WERI-Rb-1 (cell line): Measurements from ENCODE around the gene CTAGE15.
"Not testable (repeated sequence)": the region's sequence is repeated elsewhere in the genome, so short reads cannot be mapped to it uniquely, and the experiment has no call there.

Experiments used
- DNase-seq: peaks from one replicate; pipeline ENCODE4 v3.0.0-alpha.2; 2020
- H3K27ac ChIP-seq: fragments of 250-450 bp; sonication (Bioruptor Pico); 2 replicates; pipeline ENCODE4 v1.5.1; 2020; ENCODE audit warnings: mild to moderate bottlenecking, moderate library complexity
- H3K27me3 ChIP-seq: fragments of 250-450 bp; sonication (Bioruptor Pico); 2 replicates; pipeline ENCODE4 v1.5.1; 2021; ENCODE audit warnings: mild to moderate bottlenecking, low read depth, moderate library complexity; ENCODE audit not compliant: insufficient read depth, severe bottlenecking
- H3K36me3 ChIP-seq: fragments of 250-450 bp; sonication (Bioruptor Pico); 2 replicates; pipeline ENCODE4 v1.5.1; 2020; ENCODE audit warnings: mild to moderate bottlenecking, moderate library complexity
- H3K4me3 ChIP-seq: 2 replicates; pipeline ENCODE4 v1.5.1; 2011; ENCODE audit warnings: low read depth, mild to moderate bottlenecking, control low read depth, low read length
- H3K9me3 ChIP-seq: fragments of 250-450 bp; sonication (Bioruptor Pico); 2 replicates; pipeline ENCODE4 v1.5.1; 2021; ENCODE audit warnings: mild to moderate bottlenecking, moderate library complexity; ENCODE audit not compliant: severe bottlenecking

Gene CTAGE15

DNA sequence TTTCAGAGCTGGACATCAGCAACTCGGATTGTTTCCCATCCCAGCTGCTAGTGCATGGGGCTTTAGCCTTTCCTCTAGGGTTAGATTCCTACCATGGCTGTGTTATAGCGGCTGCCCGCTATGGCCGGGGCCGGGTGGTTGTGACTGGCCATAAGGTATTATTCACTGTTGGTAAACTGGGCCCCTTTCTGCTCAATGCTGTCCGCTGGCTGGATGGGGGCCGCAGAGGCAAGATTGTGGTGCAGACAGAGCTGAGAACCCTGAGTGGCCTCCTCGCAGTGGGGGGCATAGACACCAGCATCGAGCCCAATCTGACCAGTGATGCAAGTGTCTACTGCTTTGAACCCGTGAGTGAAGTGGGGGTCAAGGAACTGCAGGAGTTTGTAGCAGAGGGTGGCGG is 26.5 kb downstream of the CTAGE15 start:
- not testable (repeated sequence) for H3K27ac ChIP-seq, H3K36me3 ChIP-seq, DNase-seq, H3K27me3 ChIP-seq, H3K9me3 ChIP-seq, H3K4me3 ChIP-seq

DNA sequence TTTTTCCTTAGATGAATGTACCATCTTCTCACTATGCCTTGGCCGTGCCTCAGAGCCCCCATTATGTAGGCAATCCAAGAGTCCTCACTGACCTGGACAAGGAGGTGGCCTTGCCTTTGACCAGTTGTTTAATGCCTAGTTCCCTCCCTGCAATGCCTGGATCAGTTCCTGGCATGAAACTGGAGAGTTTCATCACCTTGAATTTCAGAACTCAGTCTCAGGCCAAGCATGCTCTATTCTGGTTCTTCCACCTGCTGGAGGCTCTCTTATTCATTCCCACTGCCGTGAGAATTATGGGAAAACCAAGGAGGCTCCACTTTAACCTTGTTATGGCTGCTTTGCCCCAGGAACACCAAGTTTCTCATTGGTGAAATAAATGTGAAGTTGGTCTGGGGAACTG is 31.9 kb downstream of the CTAGE15 start:
- not testable (repeated sequence) for H3K36me3 ChIP-seq, H3K9me3 ChIP-seq, H3K4me3 ChIP-seq, H3K27me3 ChIP-seq, H3K27ac ChIP-seq, DNase-seq

DNA sequence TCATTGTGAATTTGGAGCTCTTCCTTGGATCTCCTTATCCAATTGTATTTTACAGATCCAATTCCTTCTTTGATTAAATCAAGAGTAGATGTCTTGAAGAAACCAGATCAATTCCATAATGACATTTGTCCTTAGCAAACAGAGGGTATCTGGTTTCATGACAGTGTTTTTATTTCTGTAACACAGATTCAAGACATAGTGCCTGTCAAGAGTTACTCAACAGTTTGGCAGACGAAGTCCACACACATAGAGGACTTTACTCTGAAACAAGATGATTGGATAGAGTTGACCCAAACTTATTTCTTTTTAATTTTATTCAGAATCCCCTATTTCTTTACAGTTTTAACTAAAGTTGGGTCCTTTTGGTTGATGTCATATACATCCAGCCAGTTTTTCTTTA is 34.5 kb downstream of the CTAGE15 start:
- H3K9me3 ChIP-seq, H3K4me3 ChIP-seq, H3K36me3 ChIP-seq, H3K27ac ChIP-seq, DNase-seq, H3K27me3 ChIP-seq: not testable (repeated sequence)

DNA sequence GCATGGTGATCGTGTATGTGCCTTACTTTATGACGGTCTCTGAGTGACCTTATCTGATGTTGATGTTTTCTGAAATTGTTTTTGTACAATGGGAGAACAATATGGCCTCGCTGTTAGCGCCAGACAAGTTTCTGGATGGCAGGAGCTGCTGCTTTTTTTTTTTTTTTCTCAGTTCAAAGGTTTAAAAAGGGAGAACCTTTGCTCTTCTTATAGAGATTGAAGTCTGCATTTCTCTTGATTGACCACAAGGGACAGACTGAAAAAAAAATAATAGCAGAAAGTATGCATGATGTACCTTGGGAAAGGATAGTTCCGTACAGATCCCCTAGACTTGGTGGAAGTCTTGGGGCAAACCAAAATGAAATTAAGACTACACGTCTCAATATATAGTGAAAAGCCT is 43.9 kb downstream of the CTAGE15 start:
- H3K9me3 ChIP-seq, H3K27me3 ChIP-seq, H3K4me3 ChIP-seq, DNase-seq, H3K27ac ChIP-seq, H3K36me3 ChIP-seq: not testable (repeated sequence)

DNA sequence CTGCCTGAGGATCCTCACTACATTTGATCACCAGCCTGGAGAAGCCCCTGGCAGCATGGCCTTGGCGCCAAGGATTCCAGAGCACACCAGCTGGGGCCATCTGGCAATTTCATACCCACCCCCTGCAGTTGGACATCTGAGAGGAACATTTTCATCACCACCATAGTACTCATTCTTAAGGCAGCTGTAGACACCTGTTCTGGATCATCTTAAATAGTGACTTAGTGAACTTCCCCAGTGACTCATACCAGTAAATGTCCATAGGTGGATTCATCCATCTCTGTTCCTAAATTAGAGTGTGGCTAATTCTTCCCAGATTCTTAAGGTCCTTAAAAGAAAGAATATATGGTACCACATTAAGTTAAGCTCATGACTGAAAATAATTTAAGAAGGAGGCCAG is 45.6 kb downstream of the CTAGE15 start:
- H3K4me3 ChIP-seq, H3K36me3 ChIP-seq, H3K27ac ChIP-seq, H3K27me3 ChIP-seq, DNase-seq, H3K9me3 ChIP-seq: not testable (repeated sequence)

DNA sequence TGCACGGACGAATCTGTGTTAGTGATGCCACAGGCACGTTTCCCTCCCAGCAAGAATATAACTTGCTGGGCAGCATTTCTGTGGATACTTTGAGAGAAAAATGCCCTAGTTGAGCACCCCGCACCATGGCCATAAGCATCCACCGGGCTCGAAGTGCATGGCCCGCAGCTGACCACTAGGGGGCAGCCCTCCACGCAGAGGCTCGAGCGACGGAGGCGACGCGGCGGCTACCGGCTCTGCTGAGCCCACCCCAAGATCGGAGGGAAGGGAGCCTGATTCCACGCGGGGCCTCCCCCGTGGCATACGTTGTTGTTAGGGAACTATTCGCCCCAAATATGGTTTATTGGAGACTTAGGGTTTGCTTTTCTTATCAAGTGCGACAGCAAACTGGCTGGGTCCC is 48.5 kb downstream of the CTAGE15 start:
- H3K27me3 ChIP-seq, H3K36me3 ChIP-seq, H3K27ac ChIP-seq, H3K9me3 ChIP-seq, DNase-seq, H3K4me3 ChIP-seq: not testable (repeated sequence)

DNA sequence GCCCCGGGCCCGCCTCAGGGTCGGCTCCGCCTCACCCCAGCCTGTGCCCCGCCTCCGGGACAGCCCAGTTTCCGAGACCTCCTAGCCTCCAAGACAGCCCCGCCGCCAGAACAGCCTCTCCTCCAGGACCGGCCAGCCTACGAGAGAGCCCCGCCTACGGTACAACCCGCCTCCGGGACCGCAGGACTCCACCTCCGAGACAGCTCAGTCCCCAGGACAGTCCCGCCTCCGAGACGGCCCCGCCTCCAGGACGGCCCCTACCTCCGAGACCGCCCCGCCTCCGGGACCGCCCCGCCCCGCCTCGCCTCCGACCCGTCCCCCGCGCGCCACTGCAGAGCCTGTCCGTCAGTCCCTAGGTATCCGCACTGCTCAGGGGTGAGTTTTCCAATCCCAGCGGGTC is 49.0 kb downstream of the CTAGE15 start, which contains the start of gene TCAF2:
TSS of gene TCAF2 (plus strand) at position 329 of the 400 bp plus-strand sequence.
- not testable (repeated sequence) for H3K36me3 ChIP-seq, H3K27ac ChIP-seq, H3K4me3 ChIP-seq, H3K27me3 ChIP-seq, H3K9me3 ChIP-seq, DNase-seq

DNA sequence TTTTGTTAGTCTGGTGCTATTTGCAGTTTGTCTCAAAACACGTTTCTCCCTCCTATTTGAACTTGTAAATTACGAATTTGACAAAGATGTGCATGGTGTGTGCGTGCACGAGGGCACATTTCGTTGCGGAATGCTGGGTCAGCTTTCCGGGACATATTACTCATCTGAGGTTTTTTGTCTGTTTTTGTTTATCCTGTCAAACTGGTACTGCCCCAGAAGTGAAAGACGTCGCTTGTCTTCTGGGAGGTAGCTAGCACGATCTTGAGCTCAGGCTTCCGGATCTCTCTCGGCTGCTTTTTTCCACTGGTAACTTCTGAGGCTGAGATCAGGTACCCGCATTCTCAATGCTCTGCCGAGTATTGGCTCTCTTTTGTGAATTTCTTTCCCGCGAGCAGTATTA is 49.6 kb downstream of the CTAGE15 start:
- not testable (repeated sequence) for DNase-seq, H3K9me3 ChIP-seq, H3K4me3 ChIP-seq, H3K27me3 ChIP-seq, H3K27ac ChIP-seq, H3K36me3 ChIP-seq

DNA sequence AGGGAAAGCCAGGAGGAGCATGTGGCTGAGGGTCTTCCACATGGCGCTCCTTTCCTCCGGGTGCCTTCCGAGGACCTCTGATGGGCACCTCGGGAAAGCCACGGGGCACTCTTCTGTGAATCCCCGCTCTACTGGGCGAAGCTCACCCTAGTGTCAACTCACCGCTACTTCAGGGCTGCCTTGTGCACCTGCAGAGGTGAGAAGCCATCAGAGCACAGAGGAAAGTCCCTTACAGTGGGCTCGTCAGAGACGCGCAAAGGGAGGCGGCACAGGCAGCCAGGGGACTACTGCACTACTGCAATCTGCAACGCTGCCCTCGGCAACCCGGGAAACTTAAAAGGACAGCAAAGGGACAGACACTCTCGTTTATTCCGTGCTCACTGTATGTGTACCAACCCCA is 50.5 kb downstream of the CTAGE15 start:
- not testable (repeated sequence) for H3K9me3 ChIP-seq, DNase-seq, H3K36me3 ChIP-seq, H3K27me3 ChIP-seq, H3K4me3 ChIP-seq, H3K27ac ChIP-seq
